Activated T-helper 1 cell treated with anti-CD3 and anti-CD28 coated beads, Interleukin-2, amount 50 U/mL, for 16 hours (primary cell): ENCODE measurements around the gene BTG4.

ENCODE experiments used
- DNase-seq, 2 donors: peaks; one replicate each; pipeline ENCODE4 v3.0.0-alpha.2; 2020; ENCODE audit warnings: low read depth in 1 of 2, low spot score in 1 of 2

Gene BTG4

DNA sequence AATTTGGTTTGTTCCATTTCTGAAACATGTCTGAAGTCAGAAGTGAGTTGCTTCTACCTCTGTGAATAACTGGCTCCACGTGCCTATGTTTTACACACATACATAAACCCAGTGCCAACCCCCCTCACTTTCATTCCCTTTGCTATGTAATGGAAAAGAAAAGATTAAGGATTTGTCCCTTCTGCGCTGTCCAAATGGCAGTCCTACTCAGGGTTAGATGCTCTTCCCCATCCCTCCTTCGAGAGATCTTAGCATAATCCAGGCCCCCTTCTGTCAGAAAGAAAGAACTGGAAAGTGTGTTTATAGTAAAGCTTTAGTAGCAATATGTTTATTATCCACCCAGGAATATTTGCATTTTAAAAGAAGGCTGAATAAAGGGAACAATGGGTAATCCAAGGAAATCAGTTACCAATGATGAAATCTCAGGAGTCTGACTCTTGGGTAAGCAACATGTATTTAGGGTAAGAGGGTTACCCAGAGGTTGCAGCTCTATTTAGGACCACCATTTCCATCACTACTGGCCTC lies 25.2 kb upstream of the BTG4 start:
- DNase-seq = no peak

DNA sequence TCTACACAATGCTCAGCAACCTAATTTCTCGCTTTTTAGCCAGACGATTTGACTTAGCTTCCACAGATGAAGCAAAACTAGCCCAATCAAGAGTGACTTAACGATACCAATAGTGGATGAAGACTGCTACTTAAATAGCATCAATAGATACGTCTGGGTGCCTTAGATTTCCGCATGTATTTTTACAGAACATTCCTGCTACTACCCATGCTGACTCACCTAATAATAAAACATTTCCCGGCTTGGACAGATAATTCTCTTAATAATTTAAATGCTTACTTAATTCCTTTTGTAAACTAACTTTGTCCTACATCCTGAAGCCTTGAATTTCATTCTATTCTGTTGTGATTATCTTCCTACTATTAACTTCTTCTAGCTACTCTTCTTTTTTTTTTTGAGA lies 23.1 kb upstream of the BTG4 start:
- DNase-seq = no peak

DNA sequence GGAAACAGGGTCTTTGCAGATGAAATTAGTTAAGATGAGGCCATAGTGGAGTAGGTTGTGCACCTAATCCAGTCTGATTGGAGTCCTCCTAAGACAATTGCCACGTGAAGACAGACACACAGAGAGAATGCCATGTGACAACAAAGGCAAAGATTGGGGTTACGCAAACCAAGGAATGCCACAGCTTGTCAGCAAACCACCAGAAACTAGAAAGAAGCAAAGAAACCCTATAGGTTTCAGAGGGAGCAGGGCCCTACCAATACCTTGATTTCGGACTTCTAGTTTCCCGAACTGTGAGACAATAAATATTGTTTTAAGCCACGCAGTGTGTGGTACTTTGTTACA lies 20.2 kb upstream of the BTG4 start:
- DNase-seq = no peak

DNA sequence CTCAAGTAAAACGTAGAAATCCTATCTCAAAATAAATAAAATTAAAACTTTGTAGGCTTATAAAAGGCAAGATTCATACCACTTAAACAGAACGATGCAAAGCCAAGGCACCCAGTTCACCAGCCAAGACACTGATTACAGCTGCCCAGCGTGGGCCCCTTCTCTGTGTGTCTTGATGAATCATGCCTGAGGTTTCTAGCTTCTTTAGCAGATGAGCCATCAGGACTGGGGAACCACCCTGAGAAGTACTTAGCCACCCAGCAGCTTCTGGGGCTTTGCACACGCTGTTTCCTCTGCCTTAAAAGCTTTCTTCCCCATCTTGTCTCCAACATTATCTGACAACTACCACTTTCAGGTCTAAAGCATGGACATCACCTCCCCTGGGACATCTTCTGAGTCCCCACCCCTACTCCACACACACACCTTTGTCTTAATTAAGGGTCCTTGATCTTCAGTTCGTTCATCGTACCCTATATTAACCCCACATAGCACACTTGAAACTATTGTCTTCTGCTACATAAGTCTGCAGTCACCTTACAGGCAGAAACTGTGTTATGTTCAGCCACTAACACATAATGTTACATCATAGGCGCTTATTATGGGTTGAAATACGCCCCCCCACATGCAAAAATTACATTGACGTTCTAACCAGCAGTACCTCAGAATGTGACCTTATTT lies 19.6 kb upstream of the BTG4 start:
- DNase-seq = no peak

DNA sequence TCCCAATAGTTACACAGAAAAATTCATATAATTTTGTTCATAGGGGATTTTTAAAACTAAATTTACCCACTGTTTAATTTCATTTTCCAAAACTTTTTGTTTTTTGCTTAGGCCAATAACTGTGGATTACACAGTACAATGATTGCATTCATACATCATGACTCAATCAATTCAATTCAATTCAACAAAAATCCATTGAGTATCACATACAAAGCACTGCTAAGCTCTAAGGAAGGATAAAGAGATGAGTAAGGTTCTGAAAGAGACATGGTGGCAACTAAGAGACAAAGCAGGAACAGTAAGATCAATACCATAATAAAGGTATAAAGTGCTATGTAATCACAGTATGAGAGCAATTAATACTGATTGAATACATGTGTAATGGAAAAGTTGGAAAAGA lies 18.9 kb upstream of the BTG4 start:
- DNase-seq = no peak

DNA sequence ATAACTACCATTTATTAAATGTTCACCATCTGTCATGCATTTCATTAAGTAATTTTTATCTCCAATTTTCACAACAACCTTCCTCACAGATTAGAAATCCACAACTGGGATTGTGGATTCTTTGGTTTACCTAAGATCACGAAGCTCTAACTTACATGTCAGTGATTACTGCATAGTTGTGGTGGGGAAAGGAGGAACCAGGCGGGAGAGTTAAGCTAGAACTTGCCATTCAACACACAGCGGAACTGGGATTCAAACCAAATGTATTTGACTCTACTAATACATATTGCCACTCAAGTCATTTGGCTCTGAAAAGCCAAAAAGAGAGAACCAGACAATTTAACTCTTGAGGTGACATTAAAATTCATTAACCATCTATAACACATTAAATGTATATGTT lies 17.9 kb upstream of the BTG4 start:
- no peak for DNase-seq

DNA sequence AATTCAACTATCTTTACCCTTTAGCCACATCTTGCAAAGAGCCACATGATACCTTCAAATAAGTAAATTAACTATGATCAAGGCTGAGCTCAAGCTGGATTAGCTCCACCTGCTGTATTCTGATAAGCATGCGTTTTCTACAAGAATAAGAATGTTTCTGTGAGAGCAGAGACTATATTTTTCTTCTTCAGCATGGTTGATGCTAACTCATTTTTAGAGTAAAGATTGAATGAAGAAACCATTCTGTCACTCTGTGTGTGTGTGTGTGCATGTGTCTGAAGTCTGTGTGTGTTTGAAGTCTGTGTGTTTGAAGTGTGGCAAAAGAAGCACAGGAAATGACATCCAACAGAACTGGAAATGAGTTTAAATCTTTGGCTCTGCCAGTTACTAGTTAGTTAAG lies 16.4 kb upstream of the BTG4 start:
- DNase-seq = no peak

DNA sequence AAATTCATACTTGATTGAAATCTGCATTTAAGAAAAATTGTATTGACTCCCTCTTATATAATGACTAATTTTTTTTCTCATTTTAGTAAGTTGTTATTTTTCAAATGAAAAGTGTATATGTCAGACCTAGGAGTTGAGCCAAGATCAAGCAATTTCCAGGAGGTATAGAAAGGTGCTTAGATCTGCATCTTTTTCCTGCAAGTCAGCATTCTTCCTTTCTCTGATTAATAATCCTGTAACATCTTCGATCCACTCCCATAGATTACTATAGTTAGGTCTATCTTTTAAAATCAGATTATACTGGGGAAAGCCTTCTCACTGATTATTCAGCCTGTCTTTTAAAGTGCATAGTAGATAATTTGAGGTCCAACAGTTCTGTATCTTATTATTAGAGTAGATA lies 15.1 kb upstream of the BTG4 start:
- DNase-seq = no peak

DNA sequence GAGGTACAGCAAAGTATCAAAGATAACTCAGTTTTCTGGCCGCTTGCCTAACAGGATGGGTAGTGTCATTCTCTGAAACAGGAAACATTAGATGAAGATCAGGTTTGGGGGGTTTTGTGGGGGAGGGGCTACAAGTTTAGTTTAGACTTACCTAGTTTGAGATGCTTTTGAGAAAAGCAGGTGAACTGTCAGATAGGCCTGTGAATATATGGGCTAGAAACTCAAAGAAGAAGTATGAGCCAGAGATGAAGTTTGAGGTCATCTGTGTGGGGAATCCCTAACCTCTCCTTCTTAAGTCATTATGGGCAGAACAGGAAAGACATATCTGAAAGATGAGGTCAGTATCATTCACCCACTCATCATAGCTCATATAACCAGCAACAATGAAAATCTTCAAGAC lies 14.3 kb upstream of the BTG4 start:
- DNase-seq = no peak

DNA sequence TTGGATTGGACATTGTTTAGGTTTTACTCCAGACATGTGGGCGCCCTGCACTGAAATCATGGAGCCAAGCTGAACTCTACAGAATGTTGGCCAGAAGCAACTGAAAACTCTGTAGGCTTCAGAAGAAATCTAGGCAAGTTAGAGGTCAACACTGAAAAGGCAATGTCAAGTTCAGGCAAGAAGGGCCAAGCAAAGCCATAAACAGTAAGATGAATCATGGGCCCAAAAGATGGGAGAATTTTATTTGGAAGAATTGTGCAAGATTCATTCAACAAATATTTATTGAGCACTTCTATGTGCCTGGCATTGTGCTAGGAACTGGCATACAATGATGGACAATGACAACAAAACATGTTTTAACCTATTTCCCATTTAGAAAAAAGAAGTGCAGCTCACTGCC lies 13.3 kb upstream of the BTG4 start:
- no peak for DNase-seq

DNA sequence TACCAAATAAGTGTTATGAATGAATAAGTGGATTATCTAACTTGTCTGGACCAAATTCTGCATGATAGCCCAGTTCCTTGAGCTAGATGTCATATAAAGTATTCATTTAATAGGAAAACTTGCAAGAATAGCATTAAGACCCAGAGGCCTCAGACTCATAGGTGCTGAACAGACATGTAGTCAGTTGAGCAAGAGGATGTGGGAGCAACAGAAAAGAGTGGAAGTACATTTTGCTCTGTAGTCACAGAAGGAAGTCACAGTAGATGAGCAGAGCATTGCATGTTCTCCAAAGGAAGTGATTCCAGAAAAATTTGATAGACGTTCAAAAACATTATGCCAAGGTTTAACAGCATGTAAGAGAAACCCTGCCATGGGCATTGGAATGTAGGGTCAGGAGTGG lies 11.9 kb upstream of the BTG4 start:
- DNase-seq = no peak

DNA sequence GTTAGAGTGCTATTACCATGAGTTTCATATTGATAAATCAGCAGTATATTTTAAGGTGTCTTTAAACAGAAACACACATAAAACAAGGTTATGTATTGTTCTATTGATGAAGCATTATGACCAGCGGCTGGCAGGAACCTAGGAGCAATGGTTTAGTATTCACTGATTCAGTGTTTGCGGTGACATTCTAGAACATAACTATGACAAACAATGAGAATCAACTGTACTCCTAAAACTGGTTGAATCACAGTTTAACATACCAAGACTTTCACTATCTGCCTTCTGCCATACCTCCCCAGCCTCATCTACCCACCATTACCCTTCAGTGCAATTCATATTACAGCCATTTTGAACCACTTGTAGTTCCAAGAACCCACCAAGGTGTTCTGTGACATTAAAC lies 11.2 kb upstream of the BTG4 start:
- DNase-seq = no peak

DNA sequence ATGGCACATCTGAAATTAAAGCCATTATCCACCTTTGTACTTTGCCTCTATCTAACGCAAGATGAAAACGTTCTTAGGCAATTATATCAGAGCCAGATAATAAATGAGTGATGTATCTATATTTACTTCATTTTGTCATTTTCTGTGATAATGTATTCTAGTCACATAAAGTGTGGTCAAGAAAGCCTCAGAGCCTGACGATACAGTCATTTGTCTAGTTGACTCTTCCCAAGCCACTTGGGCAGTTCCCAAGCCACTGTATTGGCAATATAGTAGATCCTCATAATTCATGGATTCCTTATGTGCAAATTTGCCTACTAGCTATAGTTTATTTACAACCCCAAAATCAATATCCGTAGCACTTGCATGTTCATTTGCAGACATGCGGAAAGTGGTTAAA lies 10.2 kb upstream of the BTG4 start:
- no peak for DNase-seq

DNA sequence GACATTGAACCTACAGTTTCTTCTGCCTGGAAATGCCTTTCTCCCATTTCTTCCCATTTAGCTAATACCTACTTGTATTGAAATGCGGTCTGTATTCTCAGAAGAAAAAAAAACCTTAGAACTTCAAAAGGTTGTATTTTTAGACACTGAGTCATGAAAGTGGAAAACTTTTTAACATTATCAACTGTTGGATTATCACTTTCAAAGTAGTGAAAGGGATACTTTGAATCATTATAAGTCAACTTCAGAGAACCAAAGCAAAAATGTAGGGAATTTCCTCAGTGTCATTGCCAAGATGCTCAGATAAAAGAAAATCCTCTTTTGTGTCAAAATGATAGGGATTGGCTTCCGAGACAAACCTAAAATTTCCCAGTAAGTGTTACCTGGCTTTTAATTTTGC lies 8.9 kb upstream of the BTG4 start:
- no peak for DNase-seq

DNA sequence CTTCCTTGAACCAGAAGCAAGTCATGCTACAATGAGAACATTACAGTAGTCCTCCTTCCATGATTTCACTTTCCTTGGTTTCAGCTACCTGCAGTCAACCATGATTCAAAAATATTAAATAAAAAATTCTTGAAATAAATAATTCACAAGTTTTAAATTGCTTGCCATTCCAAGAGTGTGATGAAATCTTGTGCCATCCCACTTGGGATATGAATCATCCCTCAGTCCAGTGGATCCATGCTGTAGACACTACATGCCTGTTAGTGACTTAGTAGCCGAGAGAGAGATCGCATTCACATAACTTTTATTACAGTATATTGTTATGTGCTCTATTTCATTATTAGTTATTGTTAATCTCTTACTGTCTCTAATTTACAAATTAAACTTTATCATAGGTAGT lies 8.4 kb upstream of the BTG4 start:
- DNase-seq = no peak

DNA sequence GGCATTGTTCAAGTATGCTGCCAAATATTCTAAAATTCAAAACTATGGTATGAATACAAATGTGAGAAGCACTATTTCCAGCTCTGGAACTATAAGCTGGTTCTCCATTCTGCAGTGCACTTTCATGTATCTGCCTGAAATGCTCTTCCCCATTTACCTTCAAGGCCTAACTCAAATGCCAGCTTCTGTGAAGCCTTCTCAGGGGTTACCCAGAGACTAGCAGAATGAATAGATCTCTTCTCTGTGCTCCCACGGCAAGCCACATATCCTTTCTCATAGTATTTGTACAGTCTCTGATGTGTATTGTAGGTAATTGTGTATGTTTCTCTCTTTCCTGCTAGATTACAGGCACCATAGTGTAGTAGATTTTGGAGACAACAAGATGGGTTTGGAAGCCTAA lies 6.5 kb upstream of the BTG4 start:
- DNase-seq = no peak

DNA sequence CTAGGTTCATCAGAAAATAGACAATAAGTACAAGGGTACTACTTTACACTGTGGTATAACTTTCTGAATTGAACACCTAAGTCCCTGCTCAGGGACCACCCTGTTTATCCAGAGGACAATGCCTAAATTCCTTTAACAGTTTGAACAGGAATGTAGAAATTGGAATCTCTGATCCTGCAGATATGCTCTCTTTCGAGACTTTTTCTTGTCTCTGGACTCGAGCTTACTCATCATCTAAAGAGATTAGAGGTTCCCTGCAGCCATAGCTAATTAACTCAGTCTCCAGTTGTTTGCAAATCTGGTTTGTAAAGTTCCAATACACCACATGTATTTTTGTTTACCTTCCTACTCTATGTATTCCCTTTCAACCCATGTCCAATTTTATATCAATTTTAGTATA lies 3.4 kb upstream of the BTG4 start:
- DNase-seq = no peak

DNA sequence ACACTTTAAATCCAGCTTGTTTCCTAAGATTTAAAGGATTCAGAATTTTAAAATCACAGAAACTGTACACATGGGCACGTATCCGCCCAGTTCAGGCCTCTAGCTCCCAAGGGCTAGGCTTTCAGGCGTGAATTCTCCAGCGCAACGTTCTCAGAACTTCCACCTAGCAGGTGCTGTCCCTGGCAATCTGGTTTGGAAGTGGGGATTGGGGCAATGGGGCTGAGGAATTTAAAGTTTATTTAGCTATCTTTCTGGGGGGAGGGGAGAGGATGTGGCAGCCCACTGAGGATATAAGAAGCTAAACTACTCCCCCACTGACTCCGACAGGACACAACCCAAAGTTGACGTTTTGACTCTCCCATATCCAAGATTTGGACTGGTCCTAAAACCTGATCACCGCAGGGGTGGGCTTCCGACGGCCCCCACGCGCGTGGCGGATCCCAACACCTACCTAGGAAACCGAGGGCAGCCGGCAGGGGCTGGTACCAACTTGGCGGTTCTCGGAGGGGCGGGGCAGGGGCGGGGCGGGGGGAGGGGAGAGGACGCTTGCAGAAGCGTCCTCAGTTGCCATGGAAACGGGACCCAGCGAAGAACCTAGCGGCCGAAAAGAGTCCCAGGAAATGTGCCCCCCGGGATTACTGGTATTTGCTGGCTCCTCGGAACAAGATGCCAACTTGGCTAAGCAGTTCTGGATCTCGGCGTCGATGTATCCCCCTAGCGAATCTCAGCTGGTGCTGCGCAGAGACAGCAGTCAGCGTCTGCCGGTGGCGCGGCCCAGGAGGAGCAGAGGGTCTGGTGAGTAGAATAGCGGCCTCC lies 2.2 kb upstream of the BTG4 start, which contains the start of gene HOATZ:
Gene HOATZ (plus strand): TSS at position 563 of the 816 bp plus-strand sequence. CDS start 7 bp downstream, at position 570.
- no peak for DNase-seq

DNA sequence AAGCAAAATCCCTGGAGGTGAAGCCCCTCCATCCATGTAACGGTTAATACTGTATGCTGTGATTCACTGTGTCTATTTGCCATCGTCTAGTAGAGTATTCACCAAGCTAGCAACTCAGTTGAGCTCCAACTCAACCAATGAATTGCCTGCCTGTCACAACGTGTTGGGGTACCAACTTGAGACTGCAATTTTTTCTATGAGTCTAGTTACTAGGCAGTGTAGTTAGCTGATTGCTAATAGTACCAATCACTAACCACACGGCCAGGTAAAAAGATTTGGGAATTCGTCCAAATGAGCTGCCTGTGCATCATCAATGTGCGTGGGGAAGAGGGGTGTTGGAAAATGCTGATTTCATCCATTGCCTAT lies 1.0 kb upstream of the BTG4 start:
- DNase-seq = no peak

DNA sequence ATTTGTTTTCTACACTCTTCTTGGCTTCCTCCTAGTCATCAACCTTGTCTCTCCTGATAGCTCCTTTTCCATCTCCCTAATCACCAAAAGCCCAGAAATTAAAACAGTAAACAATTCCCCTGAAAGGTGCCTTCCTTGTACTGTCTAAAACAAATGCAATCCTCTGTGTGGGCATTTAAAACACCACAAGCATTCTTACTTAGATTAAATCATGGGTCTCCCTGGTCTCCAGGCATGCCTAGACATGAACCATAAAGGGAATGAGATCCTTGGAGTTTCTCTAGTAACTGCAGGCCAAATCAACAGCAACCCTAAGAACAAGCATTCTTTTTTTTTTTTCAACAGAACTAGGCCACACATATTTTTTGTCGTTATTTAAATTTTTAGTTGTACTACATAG lies 1.9 kb downstream of the BTG4 start:
- no peak for DNase-seq

DNA sequence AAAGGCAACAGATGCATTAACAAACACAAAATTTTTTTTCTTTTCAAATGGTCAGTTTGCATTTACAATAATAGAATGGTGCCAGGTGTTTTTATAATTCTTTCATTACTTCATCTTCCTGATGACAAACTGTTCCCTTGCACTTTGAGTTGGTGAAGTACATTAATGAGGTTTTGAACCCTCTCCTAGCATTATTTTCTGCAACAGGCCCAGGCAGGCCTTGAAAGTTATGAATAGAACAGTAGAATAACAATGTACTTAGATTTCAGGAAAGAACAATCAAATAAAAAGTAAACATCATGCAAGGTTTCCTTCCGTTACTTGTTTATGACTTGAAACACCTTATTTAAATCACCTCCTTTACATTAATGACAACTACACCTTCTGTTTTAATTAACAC lies 9.6 kb downstream of the BTG4 start:
- no peak for DNase-seq

DNA sequence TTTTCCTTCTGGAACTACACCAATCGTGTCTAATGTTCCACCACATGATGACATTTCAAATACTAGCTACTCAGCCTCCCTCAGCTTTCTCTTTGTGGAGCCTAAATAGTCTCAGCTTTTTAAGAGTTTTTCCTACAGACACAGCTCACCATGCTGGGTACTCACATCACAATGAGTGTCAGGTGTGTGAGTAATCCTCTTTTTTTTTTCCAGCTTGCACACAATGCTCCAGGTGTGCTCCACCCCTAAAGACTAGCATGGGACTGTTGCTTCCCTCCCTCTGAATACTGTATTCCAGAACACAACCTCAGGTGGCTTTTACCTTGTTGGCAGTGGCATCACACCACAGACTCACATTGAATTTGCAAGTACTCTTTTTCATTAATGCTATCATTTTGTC lies 11.7 kb downstream of the BTG4 start:
- no peak for DNase-seq

DNA sequence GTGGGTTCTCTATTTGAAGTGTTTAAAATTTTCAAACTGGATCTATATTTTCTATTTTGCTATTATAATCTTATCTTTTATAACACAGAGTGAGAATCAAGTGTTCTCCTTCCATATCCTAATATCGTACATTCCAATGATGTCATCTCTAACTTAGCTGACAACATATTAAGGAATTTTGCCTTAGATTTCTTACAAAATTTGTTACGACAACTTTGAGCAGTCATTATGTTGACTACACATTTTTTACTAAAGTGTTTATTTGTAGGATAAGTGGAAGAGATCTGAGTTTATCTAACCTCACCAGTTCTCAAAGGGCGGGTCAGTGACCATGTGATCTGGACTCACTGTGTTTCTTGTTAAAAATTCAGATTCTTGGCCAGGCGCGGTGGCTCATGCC lies 12.7 kb downstream of the BTG4 start:
- no peak for DNase-seq
